Epithelial cell of proximal tubule (primary cell): ENCODE results near the gene HS6ST3. TPM values are rescaled to one million over a fixed set of nuclear protein-coding genes. Genes with fewer than 3 reads are reported as not detected.

Source experiments
- DNase-seq: peaks from one replicate; pipeline ENCODE4 v3.0.0-alpha.2; 2011; ENCODE audit warnings: low read depth
- H3K4me3 ChIP-seq: 2 replicates; pipeline ENCODE4 v1.5.1; 2011; ENCODE audit warnings: low read depth, mild to moderate bottlenecking, low read length
- total RNA-seq: library from RNA; depleted of rRNA; stranded (reverse); fragments of >200 nt; gene quantifications from 2 replicates; pipeline ENCODE4 v1.2.3, GENCODE V29; 2015
- TF ChIP-seq, protein P1 (sequence below): conservative IDR thresholded peaks from 2 replicates; pipeline ENCODE4 v1.5.1; 2012; ENCODE audit warnings: low read depth, mild to moderate bottlenecking, low read length

The HS6ST3 gene
- total RNA-seq, 1 donor from 2014 or later = 0.29 TPM

GRCh38 chr13:96426167-96426566 is 336.3 kb downstream of the HS6ST3 start:
- DNase-seq = no peak
- H3K4me3 ChIP-seq = no peak overlapping the region
- TF ChIP-seq, protein P1, sequence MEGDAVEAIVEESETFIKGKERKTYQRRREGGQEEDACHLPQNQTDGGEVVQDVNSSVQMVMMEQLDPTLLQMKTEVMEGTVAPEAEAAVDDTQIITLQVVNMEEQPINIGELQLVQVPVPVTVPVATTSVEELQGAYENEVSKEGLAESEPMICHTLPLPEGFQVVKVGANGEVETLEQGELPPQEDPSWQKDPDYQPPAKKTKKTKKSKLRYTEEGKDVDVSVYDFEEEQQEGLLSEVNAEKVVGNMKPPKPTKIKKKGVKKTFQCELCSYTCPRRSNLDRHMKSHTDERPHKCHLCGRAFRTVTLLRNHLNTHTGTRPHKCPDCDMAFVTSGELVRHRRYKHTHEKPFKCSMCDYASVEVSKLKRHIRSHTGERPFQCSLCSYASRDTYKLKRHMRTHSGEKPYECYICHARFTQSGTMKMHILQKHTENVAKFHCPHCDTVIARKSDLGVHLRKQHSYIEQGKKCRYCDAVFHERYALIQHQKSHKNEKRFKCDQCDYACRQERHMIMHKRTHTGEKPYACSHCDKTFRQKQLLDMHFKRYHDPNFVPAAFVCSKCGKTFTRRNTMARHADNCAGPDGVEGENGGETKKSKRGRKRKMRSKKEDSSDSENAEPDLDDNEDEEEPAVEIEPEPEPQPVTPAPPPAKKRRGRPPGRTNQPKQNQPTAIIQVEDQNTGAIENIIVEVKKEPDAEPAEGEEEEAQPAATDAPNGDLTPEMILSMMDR = no peak

DNA sequence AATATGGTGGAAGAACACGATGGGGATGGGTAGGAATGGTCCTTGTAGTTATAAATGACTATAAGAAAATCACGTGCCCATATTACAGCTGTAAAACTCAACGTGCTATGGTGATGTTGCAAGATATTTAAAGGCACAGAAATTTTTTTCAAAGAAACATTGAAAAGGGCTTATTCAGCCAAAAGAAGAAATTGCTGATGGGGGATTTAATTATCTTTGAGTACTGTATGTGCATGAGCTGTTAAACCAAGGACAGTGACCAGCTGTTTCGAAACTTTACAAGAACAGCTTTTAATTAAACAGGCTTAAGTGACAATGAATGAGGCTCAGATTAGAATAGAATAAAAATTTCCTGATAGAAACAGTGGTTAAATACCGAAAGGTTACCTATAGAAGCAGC is 339.0 kb downstream of the HS6ST3 start:
- no peak for DNase-seq
- TF ChIP-seq, protein P1 = no peak
- no peak overlapping the region for H3K4me3 ChIP-seq

DNA sequence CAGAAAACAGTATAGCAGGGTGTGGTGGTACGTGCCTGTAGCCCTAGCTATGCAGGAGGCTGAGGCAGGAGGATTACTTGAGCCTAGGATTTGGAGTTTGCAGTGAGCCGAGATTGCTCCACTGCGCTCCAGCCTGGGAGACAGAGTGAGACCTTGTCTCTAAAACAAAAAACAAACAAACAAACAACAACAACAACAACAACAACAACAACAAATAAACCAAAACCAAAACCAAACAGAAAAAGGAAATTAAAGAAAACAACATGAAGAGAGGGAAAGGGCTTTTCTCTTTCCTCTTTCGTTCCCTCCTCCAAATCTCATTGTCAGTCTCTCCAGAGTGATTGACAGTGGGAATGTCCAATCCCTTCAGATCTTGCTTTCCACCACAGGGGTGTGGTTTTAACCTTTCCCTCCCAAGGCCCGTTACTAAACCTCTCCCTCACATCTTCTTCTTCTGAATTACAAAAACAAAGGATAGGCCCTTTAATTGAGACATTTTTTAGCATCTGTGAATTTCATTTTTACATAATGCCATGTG is 341.2 kb downstream of the HS6ST3 start:
- no peak overlapping the region for H3K4me3 ChIP-seq
- no peak for DNase-seq
- TF ChIP-seq, protein P1 = no peak

DNA sequence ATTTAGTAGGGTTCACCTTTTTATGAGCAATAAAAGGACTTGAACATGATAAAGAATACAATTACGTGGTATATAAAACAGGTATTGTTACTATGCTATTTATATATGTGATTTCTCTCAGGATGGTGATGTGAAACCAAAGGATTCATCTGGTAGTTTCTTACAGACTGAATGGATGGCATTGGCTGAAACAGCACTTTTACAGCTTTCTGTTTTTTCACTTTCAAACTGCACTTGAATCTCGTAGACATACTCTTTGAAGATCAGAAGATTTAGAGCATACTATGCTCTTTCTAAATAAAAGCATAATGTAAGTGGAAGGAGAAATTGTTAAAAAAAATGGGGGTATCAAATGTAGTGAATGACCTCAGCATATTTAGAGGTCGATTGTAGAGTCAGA is 354.8 kb downstream of the HS6ST3 start:
- no peak for DNase-seq
- H3K4me3 ChIP-seq = no peak overlapping the region
- TF ChIP-seq, protein P1 = no peak

DNA sequence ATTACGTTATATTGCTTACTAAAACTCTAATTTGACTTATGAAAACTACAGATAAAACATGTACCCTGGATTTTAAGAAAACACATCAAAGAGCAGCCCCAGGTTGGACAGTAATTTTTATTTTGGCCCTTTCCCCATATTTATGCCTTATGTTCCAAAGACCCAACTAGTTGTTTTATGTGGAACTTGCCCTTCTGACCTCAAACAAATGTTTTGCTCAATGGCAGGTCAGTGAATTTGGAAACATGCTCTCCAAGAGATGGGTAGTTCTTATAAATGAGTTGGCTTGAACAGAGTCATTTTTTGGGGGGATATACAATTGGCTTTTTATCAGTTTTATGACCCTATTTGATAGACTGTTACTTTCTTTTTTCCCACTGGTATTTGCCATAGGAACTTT is 360.0 kb downstream of the HS6ST3 start:
- TF ChIP-seq, protein P1 = no peak
- H3K4me3 ChIP-seq = no peak overlapping the region
- DNase-seq = no peak

DNA sequence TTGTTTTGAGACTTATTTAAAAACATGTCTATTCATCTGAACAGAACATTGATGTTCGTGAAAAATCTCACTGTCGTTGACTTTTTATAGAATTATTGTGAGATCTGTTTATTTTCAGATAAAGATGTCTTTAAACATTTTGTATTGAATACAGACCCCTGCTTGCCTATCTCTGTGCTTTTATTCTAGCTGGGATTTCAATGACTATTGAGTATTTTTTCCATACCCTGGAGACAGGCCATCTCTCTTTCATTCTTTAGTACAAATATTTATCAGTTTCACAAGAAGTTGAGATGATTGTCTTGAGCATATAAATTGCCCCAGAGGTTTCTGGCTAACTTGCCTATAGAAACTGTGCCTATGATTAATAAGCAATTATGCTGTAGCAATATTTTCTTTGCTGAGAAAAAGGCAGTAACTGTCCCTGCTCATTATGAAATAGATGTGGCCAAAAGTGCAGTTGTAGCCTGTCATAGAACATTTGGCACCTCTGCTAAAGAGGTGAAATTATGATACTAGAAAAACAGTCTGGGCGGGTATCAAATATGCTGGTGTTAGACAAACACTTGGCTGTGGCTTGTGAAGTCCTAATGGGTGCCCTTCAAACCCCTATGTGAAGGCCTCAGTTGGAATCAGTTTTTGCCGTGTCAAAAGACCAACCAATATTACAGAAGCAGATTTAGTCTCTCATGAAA is 360.6 kb downstream of the HS6ST3 start:
- H3K4me3 ChIP-seq = no peak overlapping the region
- TF ChIP-seq, protein P1 = no peak
- DNase-seq = no peak

DNA sequence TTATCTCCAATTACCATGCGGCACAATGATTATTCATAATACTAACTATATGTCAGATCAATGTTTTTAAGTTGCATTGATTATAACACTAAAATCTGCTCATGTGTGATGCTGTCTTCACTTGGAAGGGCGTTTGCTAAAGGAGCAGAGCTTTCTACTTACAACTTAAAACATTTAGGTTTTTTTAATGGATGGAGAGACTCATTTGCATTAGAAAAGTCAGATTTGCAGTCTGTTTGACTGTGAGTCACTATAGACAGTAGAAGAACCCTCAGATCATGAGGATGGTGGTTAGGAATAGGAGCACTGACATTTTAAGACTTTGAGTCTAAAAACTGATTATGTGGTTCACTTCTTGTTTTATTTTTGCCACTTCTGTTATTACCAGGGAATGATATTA is 364.6 kb downstream of the HS6ST3 start:
- no peak for DNase-seq
- TF ChIP-seq, protein P1 = no peak
- no peak overlapping the region for H3K4me3 ChIP-seq
